GM18520 (cell line): ENCODE measurements around the gene TSPAN3.

Experiments used
- ATAC-seq: cut with Tn5 transposase; IDR thresholded peaks from one replicate; pipeline ENCODE4 v1.9.1; 2021; ENCODE audit not compliant: unreplicated experiment

The TSPAN3 gene

GRCh38 chr15:76991741-76992645 lies 78.9 kb downstream of the TSPAN3 start:
- no peak for ATAC-seq
